ENCODE measurements around the gene KRT8.

The KRT8 gene

DNA sequence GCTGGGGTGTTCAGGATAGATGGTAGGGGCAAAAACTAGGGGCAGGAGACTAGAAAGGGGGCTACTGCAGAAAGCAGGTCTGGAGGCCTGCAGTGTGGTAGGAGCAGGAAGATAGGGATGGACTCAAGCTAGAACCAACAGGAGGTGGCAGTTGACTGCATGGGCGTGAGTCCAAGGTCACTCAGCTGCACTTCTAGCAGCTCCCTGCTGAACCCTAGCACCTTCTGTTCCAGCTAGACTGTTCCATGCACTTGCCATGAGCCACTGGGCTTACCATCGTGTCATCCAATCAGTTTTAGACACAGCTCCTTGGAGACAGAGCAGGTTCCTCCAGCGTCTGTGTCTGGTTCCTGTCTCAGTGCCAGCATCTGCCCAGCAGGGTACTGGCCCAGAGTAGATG, 11.3 kb upstream of the KRT8 start:
- Histone ChIP-seq H3K27ac (replicated peaks) (no peak overlapping the region), H3K27me3 (ENCODE audit: insufficient read depth, poor library complexity, severe bottlenecking) (no peaks in the 10 kb centered on the region), H3K4me3 (replicated peaks; ENCODE audit: insufficient read depth, low read length) (no peak overlapping the region)
- DNase-seq (ENCODE audit: low read depth in 1 of 2, low spot score in 1 of 2), result no peak
- no peak for TF ChIP-seq CTCF (IDR thresholded peaks at IDR 0.05; ENCODE audit: insufficient read depth, low read length)
- TF ChIP-seq SPI1 (IDR thresholded peaks at IDR 0.05; ENCODE audit: borderline replicate concordance, low read depth), result no peak
- TF ChIP-seq, protein P1, sequence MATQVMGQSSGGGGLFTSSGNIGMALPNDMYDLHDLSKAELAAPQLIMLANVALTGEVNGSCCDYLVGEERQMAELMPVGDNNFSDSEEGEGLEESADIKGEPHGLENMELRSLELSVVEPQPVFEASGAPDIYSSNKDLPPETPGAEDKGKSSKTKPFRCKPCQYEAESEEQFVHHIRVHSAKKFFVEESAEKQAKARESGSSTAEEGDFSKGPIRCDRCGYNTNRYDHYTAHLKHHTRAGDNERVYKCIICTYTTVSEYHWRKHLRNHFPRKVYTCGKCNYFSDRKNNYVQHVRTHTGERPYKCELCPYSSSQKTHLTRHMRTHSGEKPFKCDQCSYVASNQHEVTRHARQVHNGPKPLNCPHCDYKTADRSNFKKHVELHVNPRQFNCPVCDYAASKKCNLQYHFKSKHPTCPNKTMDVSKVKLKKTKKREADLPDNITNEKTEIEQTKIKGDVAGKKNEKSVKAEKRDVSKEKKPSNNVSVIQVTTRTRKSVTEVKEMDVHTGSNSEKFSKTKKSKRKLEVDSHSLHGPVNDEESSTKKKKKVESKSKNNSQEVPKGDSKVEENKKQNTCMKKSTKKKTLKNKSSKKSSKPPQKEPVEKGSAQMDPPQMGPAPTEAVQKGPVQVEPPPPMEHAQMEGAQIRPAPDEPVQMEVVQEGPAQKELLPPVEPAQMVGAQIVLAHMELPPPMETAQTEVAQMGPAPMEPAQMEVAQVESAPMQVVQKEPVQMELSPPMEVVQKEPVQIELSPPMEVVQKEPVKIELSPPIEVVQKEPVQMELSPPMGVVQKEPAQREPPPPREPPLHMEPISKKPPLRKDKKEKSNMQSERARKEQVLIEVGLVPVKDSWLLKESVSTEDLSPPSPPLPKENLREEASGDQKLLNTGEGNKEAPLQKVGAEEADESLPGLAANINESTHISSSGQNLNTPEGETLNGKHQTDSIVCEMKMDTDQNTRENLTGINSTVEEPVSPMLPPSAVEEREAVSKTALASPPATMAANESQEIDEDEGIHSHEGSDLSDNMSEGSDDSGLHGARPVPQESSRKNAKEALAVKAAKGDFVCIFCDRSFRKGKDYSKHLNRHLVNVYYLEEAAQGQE (IDR thresholded peaks at IDR 0.05; ENCODE audit: insufficient replicate concordance, low read depth), result no peak
- no peak for TF ChIP-seq GABPA (IDR thresholded peaks at IDR 0.05; ENCODE audit: low read depth)
- no peak for TF ChIP-seq POLR2AphosphoS5 (IDR thresholded peaks at IDR 0.05; ENCODE audit: low read depth)

DNA sequence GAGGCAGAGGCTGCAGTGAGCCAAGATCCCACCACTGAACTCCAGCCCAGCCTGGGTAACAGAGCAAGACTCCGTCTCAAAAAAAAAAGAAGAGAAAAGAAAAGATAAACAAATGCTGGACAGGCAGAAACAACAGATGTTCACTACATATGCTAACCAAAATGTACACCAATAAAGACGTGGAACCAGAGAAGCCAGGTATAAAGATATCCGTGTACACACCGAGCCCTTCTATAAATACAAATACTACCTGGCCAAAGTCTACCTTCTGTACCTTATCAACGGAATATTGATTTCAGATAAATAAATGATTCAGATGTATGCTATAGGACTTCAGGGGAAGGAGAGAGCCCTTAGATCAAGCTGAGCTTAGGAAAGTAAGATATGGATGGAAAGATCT, 10.8 kb upstream of the KRT8 start:
- no peak for DNase-seq (ENCODE audit: low read depth in 1 of 2, low spot score in 1 of 2)
- no peak overlapping the region for H3K4me3 ChIP-seq (replicated peaks; ENCODE audit: insufficient read depth, low read length)
- no peak overlapping the region for H3K27ac ChIP-seq (replicated peaks)
- no peaks in the 10 kb centered on the region for H3K27me3 ChIP-seq (ENCODE audit: insufficient read depth, poor library complexity, severe bottlenecking)
- TF ChIP-seq SPI1 (IDR thresholded peaks at IDR 0.05; ENCODE audit: borderline replicate concordance, low read depth) (no peak), POLR2AphosphoS5 (IDR thresholded peaks at IDR 0.05; ENCODE audit: low read depth) (no peak), GABPA (IDR thresholded peaks at IDR 0.05; ENCODE audit: low read depth) (no peak), CTCF (IDR thresholded peaks at IDR 0.05; ENCODE audit: insufficient read depth, low read length) (no peak)
- TF ChIP-seq, protein P1 (IDR thresholded peaks at IDR 0.05; ENCODE audit: insufficient replicate concordance, low read depth), result no peak

DNA sequence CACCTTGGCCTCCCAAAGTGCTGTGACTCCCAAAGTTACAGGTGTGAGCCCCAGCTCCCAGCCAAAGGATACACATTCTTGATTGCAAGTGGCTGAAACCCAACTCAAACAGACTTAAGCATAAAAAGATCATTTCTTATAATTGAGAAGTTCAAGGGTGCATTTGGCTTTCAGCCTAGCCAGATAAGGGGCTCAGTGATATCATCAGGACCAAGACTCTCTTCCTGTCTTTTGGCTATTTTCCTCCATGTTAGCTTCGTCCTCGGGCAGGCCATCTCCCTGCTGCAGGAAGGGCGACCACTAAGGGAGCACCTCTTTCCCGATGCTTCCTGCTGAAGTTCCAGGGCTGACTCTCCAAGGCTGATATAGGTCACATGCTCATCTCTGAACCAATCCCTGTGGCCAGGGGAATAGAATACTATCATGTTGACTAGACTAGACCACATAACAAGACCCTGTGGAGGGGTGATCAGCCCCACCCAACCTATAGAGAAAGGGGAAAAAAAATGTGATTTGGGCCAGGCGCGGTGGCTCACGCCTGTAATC, 9.8 kb upstream of the KRT8 start:
- H3K27me3 ChIP-seq (ENCODE audit: insufficient read depth, poor library complexity, severe bottlenecking), result no peaks in the 10 kb centered on the region
- H3K27ac ChIP-seq (replicated peaks), result no peak overlapping the region
- no peak for DNase-seq (ENCODE audit: low read depth in 1 of 2, low spot score in 1 of 2)
- TF ChIP-seq GABPA (IDR thresholded peaks at IDR 0.05; ENCODE audit: low read depth) (no peak), POLR2AphosphoS5 (IDR thresholded peaks at IDR 0.05; ENCODE audit: low read depth) (no peak), SPI1 (IDR thresholded peaks at IDR 0.05; ENCODE audit: borderline replicate concordance, low read depth) (no peak), CTCF (IDR thresholded peaks at IDR 0.05; ENCODE audit: insufficient read depth, low read length) (no peak)
- TF ChIP-seq, protein P1 (IDR thresholded peaks at IDR 0.05; ENCODE audit: insufficient replicate concordance, low read depth), result no peak
- no peak overlapping the region for H3K4me3 ChIP-seq (replicated peaks; ENCODE audit: insufficient read depth, low read length)
